Stimulated activated CD4-positive, alpha-beta T cell treated with anti-CD3 and anti-CD28 coated beads, Interleukin-4, amount 100 ng/mL, for 1 hour (primary cell): Measurements from ENCODE around the gene USP10.
A peak's percentile ranks its signal among the peaks of the same experiment; 100 is the strongest.

Experiments
- DNase-seq: peaks from one replicate; pipeline ENCODE4 v3.0.0-alpha.2; 2020

The USP10 gene

DNA sequence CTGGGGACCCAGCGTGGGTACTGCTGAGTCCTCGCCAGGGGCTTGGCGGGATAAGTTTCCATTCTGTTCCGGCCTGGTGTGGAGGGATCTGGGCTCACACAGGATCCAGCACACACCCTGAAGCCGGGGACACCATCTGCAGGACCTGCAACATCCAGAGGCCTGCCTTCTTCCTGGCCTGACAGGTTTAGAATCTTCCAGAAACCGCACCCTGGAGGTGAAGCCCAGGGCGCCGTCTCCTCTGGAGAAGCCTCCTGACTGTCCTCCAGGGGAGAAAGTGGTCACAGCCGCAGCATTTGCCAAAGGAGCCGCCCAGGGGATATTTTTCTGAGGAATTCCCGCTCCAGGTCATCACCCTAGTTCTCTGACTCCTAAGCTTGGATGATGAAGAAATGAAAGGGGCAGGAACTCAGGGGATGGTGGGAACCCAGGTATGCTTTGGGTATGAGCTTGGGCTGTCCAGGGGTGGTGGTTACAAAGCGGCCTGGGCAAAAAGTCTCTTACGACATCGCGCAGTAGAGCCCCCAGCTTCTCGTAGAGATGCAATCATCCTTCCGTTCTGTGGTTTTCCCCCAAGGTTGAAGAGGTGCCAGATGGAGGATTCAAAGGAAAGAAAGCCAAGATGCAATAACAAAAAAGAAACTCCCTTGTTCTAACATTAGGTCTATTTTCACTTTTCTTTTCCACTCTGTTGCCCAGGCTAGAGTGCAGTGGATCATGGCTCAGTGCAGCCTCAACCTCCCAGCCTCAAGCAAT lies 110.9 kb downstream of the USP10 start:
- DNase-seq, result no peak

DNA sequence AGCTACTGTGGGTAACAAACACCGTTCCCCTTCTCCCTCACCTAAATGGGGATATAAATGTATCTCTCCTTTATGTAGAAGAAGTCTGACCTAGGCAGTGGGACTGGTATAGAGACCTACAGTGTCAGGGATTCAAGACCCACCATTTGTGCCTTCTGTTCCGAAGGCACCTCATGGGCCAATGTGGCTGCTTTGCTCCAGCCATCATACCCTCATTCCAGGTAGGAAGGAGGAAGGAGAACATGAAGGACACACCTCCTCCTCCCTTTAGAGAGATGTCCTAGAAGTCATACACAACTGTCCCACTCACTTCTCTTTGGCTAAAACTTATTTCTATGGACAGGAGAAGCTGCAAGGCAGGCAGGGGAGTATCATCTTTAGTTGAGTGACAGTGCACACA lies 111.7 kb downstream of the USP10 start:
- DNase-seq, result no peak

DNA sequence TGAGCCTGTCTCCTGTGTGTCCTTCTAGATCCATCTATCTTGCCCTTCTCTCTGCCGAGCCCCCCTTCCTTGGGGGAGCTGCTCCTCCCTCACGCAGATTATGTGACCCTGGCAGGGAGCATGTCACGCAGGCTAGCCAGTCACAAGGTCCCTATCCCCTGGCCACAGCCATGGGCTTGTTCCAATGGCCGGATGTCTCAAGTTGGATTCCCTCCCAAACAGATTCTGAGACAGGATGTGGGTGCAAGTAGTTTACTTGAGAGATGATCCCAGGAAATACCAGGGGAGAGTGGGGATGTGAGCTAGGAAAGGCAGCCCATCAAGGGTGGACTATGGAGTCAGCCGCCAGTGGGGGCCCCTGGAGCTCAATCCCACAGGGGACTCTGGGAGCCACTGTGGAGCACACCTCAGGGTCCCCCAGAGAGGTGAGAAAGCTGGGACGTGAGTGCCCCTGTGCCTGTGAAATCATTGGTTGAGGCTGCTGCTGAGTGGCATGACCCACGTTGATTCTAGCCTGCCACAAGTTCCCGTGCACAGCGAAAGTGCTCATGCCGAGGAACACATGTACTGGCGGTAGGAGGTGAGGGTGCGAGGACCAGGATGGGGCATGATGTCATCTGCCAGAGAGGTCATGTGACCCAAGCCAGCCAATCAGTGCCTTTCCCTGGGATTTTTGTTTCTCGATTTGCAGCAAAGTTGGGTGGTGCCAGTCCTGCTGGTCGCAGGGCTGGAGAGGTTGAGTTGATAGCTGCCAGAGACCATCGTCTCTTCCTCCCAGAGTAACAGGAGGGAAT lies 113.5 kb downstream of the USP10 start:
- no peak for DNase-seq

DNA sequence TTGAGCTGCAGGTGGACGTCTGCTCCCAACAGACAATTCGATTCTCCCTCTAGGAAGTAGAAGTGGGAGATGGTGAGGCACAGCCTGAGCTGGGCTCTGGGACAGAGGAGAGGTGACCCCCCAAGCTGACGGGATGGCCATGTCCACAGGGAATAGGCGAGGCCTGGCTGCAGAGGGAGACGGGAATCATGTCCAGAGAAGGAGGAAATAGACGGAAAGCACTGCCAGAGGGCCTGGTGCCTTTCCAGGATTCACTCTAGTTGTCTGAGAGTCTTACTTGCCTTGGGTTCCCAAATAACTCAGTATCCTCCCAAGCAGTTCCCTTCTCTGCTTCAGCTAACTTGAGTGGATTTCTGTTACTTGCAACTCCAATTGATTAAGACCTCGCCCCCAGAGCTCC lies 115.7 kb downstream of the USP10 start:
- no peak for DNase-seq

DNA sequence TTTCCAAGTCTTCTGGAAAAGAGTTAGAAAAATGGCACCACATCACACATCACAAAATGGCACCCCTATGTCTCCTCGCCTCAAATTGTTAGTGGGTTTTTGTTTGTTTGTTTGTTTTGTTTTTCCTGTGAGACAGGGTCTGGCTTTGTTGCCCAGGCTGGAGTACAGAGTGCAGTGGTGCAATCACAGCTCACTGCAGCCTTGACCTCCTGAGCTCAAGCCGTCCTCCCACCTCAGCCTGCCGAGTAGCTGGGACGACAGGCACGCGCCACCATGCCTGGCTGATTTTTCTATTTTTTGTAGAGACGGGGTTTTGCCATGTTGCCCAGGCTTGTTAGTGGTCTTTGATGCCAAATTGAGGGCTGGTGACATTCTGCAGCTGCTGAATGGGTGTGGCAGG lies 116.2 kb downstream of the USP10 start:
- no peak for DNase-seq

DNA sequence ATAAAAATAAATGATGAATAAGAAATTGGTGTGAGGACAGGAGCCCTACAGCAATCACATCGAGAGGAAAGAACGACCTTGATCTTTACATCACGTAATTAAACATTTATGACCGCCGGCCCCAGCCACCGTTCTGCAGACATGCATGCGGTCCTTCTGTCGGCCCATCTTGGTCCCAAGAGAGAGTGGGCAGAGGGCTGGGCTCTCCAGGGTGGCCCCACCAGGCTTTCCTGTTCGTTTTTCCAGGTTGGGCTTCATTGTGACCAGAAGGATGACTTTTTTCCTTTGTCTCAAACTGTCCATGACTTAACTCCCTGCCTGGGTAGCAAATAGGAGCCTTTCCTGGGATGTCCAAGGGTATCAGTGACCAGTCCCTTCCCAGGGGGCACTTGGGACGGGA lies 116.7 kb downstream of the USP10 start:
- no peak for DNase-seq

DNA sequence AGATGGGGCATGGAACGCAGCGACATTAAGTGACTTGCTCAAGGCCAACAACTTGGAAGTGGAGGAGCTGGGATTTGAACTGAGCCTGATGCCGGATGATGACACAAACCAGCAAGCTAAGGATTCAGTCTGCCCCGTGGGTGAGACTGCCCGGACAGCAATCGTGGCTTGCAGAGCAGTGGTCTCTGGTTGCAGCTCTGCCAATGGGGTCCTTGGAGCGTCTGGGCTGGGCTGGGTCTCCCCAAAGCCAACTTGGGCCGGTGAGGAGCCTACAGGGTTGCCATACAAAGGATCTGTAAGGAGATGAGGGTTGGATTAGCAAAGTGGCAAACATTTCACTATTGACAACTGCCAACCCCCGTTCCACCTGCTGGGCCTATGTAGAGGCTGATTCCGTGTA lies 117.4 kb downstream of the USP10 start:
- DNase-seq, result no peak

DNA sequence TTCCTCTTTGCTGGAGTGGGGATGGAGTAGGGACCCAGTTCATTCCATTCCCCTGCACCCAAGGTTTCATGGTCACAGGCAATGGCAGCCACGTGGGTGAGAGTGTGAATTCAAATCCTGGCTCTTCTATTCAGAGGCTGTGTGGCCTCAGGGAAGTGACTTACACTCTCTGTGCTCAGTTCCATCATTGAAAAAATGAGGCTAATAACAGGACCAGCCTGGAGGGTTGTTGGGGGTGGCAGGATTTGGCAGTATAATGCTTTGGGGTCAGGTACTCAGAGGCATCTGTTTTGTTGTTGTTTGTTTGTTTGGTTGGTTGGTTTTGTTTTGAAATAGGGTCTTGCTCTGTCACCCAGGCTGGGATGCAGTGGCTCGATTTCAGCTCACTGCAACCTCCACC lies 117.8 kb downstream of the USP10 start:
- DNase-seq, result no peak

DNA sequence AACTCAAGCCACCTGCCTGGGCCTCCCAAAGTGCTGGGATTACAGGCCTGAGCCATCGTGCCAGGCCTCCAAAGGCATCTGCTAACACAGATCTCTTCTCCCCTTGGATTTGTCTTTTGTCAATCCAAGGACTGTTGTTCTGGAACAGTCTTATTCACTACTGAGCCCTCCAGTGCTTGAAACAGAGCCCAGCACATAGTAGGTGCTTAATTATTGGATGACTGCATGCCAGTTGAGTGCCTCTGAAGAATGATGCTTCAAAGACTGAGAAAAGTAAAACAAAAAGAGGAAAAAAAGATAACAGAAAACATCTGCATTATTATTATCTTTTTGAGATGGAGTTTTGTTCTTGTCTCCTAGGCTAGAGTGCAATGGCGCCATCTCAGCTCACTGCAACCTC lies 118.3 kb downstream of the USP10 start:
- no peak for DNase-seq

DNA sequence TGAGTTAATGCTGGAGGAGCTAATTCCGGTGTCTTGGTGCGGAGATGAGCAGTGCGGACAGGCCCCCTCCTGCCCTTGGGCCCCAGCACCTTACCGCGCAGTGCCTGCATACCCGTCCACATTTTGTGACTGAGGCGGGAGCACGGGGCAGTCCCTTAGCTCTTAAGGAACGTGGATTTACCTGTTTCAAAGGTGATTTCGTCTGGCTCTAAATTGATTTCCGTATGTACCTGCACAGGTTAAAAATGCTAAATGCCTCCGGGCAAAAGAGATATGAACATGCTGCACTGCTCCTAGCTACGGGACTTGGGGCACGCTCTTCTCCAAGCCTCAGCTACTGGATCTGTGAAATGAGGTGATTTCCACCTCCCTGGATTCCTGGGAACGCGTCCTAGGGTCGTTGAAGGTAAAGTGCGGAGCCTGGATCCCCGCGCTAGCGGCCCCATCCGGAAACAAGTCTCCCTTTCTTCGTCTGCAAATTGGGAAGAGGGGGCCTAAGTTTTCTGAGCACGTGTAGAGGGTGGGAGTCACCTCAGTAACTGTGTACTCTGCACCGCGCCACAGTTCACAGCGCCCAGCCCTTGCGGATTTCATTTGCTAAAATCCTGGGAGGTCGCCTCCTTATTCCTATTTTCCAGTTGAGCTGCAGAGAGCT lies 119.3 kb downstream of the USP10 start:
- DNase-seq, result no peak

DNA sequence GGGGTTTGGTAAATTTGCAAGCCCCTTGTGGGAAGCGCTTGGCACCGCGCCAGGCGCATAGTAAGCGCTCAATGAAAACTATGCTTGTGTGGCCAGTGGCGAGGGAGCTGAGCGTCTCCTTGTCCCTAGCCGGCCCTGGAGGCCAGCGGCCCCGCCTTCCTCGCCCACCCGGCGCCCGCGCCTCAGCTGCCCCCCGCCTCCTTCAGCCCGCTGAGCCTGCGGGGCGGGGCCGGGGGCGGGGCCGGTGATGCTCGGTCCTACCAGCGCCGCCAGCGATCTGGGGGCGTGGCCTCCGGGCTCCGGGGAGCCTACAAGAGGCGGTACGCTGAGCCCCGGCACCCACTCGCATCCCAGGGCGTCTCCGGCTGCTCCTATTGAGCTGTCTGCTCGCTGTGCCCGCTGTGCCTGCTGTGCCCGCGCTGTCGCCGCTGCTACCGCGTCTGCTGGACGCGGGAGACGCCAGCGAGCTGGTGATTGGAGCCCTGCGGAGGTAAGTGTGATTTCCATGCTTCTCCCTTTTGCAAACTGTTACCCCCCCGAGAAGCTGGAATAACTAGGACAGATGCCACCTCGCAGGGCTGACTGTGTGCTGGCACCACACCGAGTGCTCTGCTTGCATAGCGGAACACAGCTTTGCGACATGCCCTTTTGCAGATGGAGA lies 120.0 kb downstream of the USP10 start, which contains the start of gene CRISPLD2:
Gene CRISPLD2, plus strand, starts transcription at position 342 of the 661 bp plus-strand sequence. CDS start 18,511 bp downstream, outside the sequence.
- peak; percentile 93 for DNase-seq

DNA sequence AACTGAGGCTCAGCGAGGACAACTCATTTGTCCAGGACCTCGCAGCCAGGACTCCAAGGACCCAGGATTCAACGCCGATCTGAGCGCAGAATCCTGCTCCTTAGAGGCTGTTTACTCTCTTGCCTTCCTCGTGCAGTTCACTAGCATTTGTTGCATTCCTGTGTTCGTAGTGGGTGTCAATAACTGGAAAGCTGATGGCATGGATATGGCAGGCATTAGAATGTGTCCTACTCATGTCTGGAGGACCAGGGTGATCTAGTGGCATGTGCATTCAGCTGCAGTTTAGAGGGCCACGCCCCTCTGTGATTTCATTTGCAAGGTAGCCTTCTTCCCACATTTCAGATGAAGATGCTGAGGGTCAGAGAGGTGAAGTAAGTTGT lies 120.5 kb downstream of the USP10 start:
- no peak for DNase-seq

DNA sequence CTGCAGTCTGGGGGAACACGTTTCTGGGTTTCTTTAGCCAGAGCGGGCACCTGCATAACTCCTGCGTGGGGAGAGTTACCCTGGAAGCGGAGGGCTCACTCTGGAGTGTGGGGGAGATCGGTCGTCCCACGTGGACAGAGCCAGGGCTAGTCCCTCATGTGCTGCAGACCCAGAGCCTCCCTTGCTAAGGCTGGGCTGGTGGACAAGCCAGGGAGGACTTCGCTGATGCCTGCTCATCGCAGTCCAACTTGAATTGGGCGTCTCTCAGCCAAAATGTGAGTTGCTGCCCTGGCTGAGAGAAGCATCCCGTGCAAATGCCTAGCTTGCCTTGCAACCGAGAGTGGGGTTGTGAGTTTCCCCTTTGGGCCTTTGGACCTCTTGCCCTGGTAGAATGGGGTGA lies 121.0 kb downstream of the USP10 start:
- no peak for DNase-seq

DNA sequence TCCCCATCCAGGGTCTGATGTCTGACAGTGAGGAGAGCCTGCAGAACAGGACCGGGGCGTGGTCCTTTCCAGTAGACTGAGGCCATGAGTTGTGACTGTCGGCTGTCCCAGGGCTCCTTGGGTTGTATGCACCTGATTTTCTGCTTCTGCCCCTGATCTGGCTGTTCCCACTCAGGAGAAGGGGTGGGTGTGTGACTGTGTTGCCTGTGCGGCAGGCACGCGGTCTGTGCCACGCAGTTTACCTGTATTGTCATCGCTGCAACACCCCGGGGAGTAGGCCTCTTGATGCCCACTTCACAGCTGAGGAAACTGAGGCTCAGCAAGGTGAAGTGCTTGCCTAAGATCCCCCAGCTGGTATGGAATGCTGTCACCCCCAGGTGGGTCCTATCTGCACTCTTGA lies 121.4 kb downstream of the USP10 start:
- DNase-seq, result no peak

DNA sequence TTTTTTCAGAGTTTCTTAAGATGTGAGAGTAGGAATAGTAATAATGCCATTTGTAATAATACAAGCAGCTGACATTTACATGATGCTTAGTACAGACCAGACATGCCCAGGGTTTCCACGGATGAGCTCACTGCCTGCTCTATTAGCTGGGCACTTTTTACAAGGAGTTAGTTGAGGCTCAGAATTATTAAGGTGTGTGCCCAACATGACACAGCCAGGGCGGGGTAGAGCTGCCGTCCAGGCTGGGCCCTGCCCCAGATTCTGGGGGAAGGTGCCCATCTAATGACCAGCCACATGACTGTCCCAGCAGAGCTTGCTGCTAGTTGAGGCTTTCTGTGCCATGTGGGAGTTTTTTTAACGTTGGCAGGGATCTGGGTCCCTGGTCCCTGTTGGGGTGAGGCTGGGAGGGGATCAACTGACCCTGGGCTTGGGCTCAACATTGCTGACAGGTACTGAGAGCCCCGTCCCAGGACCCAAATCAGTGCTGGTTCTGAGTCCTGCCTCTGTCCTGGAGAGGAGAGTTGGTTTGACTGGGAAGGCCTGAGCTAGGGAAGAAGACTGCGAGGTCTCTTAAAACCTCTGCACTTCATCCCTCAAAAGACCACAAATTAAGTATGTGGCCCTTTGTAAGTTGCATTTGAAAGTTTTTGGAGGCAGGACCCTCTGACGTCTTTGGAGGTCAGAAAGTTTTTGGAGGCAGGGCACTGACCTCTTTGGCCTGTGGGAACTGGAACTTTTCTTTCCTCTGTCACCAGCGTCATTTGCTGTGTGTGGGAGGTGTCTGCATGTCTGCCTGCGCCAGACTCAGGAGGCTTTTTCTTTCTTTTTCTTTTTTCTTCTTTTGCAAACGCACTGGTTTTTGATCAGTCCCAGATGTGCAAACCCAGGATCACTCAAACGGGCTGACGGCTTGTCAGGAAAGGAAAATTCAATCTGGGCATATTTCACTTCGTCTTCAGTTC lies 122.2 kb downstream of the USP10 start:
- DNase-seq, result no peak

DNA sequence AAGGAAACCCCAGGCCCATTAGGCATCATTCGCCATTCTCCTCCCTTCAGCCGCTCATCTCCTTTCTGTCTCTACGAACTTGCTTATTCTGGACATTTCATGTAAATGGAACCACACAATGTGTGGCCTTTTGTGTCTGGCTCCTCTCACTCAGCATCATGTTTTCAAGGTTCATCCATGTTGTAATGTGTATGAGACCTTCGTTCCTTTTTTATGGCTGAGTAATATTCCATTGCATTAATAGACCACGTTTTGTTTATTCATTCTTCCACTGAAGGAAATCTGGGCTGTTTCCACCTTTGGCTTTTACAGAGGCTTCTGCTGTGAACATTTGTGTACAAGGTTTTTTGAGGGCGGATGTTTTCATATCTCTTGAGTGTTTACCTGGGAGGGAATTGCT lies 123.2 kb downstream of the USP10 start:
- no peak for DNase-seq

DNA sequence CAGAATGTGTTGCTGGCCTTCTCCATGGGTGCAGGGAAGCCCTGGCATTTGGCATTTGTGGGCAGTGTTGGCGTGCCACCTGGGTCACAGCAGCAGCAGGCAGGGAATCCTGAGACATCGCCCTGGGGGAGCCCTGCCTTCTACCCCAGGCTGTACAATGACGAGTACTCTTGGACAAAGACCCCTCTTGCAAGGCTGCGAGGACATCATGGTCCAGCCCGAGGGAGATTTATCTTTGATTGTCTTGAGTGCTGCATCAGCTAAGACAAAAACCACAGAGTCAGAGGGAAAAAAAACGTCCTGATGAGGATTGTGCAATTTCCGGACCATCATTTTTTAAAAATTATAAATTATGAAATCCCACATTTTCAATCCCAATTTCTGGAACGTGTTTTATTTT lies 123.7 kb downstream of the USP10 start:
- DNase-seq, result no peak

DNA sequence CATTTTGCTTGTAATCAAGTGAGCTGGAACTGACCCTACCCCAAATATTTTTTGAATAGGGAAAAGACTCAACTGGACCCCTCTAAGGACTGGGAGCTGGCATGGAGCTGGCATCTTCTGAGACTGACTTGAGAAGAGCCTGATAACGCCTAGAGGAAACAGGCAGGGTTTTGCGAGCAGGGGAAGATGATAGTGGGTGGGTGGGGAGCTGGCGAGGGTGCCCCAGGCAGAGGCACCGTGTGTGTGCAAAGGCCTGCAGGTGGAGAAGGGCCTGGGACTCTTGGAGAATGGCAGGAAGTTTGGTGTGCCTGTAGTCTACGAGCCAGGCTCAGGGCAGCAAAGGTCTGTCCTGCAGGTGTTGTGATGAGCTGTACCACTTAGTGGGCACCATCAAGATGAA lies 124.1 kb downstream of the USP10 start:
- DNase-seq, result no peak

DNA sequence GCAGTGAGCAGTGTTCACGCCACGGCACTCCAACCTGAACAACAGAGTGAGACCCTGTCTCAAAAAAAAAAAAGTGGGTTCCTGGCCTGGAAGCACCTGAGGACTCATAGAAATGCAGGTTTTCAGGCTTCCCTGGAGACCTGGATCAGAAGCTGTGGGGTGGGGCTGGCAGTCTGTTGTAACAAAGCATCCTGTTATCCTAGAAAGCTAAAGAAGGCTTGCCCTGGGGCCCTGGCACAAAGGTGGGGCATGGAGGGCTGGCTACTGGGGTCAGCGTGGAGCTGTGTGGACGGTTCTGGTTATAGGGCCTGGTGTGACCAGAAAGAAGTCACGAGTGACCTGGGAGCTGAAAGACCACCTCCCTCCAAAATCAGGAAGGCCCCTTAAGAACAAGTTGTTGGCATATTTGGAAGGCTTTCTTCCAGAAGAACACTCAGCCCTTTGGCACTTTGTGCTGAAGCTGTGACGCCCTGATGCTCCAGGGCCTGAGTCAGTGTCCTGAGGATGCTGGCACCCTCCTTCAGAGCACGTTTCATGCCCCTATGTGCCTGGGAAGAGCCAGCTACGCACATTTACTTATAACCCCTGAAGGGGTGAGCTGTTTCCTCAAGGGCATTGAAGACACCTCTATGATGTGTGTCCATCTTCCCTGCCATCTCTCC lies 126.2 kb downstream of the USP10 start:
- DNase-seq, result no peak

DNA sequence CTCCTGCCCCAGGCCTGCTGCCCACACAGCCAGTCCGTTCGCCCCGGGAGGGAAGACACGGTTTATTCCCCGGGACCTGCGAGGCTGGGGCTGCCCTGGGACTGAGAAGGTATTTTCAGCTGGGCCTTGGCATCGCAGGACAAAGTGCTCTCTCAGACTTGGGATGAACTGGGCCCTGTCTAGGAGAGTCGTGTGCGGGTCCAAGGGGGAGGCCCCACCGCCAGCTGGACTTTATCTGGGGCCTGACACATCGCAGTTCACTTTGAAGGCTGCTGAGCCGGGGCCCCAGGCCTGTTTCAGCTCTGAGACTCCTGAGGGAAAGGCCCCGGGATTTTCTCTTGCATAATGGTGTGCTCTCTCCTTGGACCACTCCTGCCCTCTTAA lies 126.8 kb downstream of the USP10 start:
- no peak for DNase-seq

DNA sequence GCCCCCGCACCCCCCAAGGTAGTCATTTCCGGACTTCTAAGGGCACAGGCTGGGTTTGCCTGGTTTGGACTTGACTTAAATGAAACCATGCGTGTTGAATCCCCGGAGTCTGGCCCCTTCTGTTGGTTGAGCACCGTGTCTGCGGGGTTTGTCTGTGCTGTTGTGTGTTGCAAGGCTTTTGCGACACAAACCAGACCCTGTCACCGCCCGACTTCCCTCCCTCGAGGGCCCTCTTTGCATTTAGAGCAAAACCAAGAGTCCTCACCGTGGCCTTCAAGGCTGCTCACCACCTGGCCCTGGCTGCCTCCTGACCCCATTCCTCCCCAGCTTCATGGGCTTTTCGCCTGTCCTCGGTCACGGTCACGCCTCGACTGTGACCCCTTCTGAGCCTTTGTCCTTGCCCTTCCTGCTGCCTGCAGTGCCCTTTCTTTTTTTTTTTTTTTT lies 127.4 kb downstream of the USP10 start:
- DNase-seq, result no peak

DNA sequence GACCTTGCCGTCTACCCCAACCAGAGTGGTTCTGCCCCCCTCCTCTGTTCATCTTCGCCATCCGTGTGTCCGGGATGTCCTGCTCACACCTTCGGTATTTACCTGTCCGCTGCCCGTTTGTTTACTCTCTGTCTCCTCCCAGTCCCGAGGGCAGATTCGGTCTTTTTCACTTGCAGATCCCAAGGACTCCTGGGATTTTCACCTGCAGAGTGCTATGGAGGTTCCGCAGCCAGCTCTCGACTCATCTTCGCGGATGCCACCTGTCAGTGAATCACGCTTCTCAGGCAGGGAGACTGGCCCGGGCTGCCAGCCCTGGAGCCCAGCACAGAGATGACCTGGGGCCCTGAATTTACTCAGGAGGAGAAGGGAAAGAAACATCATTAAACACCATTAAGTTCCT lies 128.1 kb downstream of the USP10 start:
- DNase-seq, result no peak
